Ovary (tissue), 9 donors: Measurements from ENCODE around the gene KCNJ12. TPM values are rescaled to one million over a fixed set of nuclear protein-coding genes. Genes with fewer than 3 reads are reported as not detected.

Experiments
- DNase-seq, 5 donors: peaks; one replicate each; pipeline ENCODE4 v3.0.0-alpha.2; 2019 to 2020
- H3K27ac ChIP-seq, 2 donors: fragments of 200-600 bp; one replicate each; pipeline versions ENCODE4 v1.5.1 to v1.8.0; 2019 to 2022
- H3K27me3 ChIP-seq: fragments of 200-600 bp; one replicate; pipeline ENCODE4 v1.8.0; 2022
- H3K36me3 ChIP-seq: fragments of 200-600 bp; sonication (generic); one replicate; pipeline ENCODE4 v1.5.1; 2019
- H3K4me1 ChIP-seq: one replicate; pipeline ENCODE4 v1.8.1; 2013; ENCODE audit warnings: mild to moderate bottlenecking, moderate library complexity; ENCODE audit not compliant: insufficient read depth
- H3K4me3 ChIP-seq: fragments of 200-600 bp; sonication (generic); one replicate; pipeline ENCODE4 v1.5.1; 2017
- H3K9me3 ChIP-seq, 2 donors: fragments of 200-600 bp in 1 of 2; sonication (generic) in 1 of 2; one replicate each; pipeline versions ENCODE4 v1.5.1 to v1.8.1; 2013 to 2019; ENCODE audit warnings: mild to moderate bottlenecking in 1 of 2, moderate library complexity in 1 of 2
- EP300 ChIP-seq: sonication (generic); formaldehyde crosslinking; IDR thresholded peaks from one replicate; pipeline ENCODE4 v1.6.1; 2017; ENCODE audit warnings: antibody characterized with exemption
- POLR2A ChIP-seq: fragments of 450-650 bp; IDR thresholded peaks from one replicate; pipeline ENCODE4 v1.6.1; 2017; ENCODE audit warnings: antibody characterized with exemption, mild to moderate bottlenecking, moderate library complexity
- WGBS, 3 donors: extraction: QIAGEN DNeasy Blood & Tissue Kit in 1 of 3; methylation state at CpG; one replicate each; pipeline versions ENCODE4 v1.1.5 to v1.1.7; 2013 to 2017; 5-methylcytosine and 5-hydroxymethylcytosine counted together
- intact Hi-C, 4 donors: fragments of 100-400 bp; cut with DNase I; formaldehyde crosslinking; loops; one replicate each; pipeline versions ENCODE4 v1.11.0 to v1.15.1; 2022 to 2023
- polyA plus RNA-seq, 2 donors: library from polyadenylated mRNA; stranded (reverse); fragments of 200-250 nt in 1 of 2; fragments of 350-450 nt in 1 of 2; fragmentation: Illumina TruSeq in 1 of 2; extraction: RNeasy Lipid Tissue Mini Kit (QIAGEN cat#74804) in 1 of 2; gene quantifications; one replicate each; pipeline ENCODE4 v1.2.3, GENCODE V29; 2013 to 2014
- total RNA-seq, 7 donors: library from RNA; depleted of rRNA in 2 of 7; stranded (reverse); fragments of >200 nt in 2 of 7; fragmentation: NEBNext Ultra II Directional in 3 of 7; extraction: Animal tissue kit (Norgen Biotek cat#: 25700) in 3 of 7; gene quantifications; one replicate each; pipeline versions ENCODE4 v1.1.0 to v1.2.4, GENCODE V29; 2016 to 2023
- TF ChIP-seq, protein P1 (sequence below), 3 donors: fragments of 450-650 bp in 2 of 3; fragments of 200-600 bp in 1 of 3; IDR thresholded peaks; one replicate each; pipeline versions ENCODE4 v1.5.1 to v1.8.0; 2016 to 2022; ENCODE audit warnings: antibody characterized with exemption in 3 of 3, mild to moderate bottlenecking in 1 of 3
- donor health status: DM: no; HTN: no; CAD: no; lungs with moderate emphysema.
- donor health status: DM: no; HTN: no; CAD: no.
- donor health status: Bipolar disorder and iron deficiency.
- donor health status: DM: yes; HTN: yes; CAD: no.
- donor health status: DM: no; HTN: no; CAD: no.
- donor health status: DM: yes; HTN: yes; CAD: no.

The KCNJ12 gene
- total and polyA plus RNA-seq, 9 donors: 0.12 to 1.9 (median 0.46) TPM

DNA sequence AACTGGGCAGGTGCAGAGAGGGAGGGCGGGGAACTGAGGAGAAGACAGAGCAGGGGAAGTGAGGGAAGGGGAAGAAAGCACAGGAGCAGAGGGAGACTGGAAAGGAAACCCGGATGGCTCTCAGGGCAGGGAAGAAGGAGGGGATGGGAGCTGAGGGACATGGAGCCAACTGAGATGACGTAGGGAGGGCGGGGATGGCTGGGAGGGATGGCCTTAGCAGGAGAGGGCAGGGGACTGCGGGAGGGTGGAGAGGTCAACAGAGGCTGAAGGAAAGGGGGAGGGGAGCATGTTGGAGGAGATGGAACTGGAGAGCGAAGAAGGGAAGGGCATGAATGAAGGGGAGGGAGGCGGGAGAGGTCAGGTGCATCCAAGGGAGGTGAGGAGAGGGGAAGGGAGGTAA lies 81.9 kb downstream of the KCNJ12 start:
- no peak for DNase-seq

GRCh38 chr17:21459536-21459935 lies 83.4 kb downstream of the KCNJ12 start:
- intact Hi-C loops: loop anchor here in 2 of 4 donors (5.0 to 10.0 kb wide), 2 partner anchors 53 to 145 kb away; no protein-coding TSS in a partner anchor
- no peak overlapping the region for H3K27ac ChIP-seq
- H3K9me3 ChIP-seq: no peaks in the 10 kb centered on the region
- no peaks in the 10 kb centered on the region for H3K27me3 ChIP-seq
- 77 to 81% (median 79%) methylated on average over 8 of the region's 8 CpGs for WGBS, 3 donors
- no peak overlapping the region for H3K4me3 ChIP-seq
- TF ChIP-seq, protein P1, sequence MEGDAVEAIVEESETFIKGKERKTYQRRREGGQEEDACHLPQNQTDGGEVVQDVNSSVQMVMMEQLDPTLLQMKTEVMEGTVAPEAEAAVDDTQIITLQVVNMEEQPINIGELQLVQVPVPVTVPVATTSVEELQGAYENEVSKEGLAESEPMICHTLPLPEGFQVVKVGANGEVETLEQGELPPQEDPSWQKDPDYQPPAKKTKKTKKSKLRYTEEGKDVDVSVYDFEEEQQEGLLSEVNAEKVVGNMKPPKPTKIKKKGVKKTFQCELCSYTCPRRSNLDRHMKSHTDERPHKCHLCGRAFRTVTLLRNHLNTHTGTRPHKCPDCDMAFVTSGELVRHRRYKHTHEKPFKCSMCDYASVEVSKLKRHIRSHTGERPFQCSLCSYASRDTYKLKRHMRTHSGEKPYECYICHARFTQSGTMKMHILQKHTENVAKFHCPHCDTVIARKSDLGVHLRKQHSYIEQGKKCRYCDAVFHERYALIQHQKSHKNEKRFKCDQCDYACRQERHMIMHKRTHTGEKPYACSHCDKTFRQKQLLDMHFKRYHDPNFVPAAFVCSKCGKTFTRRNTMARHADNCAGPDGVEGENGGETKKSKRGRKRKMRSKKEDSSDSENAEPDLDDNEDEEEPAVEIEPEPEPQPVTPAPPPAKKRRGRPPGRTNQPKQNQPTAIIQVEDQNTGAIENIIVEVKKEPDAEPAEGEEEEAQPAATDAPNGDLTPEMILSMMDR (IDR thresholded peaks at IDR 0.05): no peak
- TF ChIP-seq EP300 (no peak), POLR2A (no peak)
- no peaks in the 10 kb centered on the region for H3K4me1 ChIP-seq
- H3K36me3 ChIP-seq: no peaks in the 10 kb centered on the region
- no peak for DNase-seq

More for the DNA sequence above, 81.9 kb downstream of the KCNJ12 start:
- Histone ChIP-seq H3K9me3 (no peaks in the 10 kb centered on the region), H3K27ac (no peak overlapping the region), H3K27me3 (no peaks in the 10 kb centered on the region), H3K4me3 (no peak overlapping the region), H3K4me1 (no peaks in the 10 kb centered on the region), H3K36me3 (no peaks in the 10 kb centered on the region)
- intact Hi-C loops: loop anchor here in 2 of 4 donors (5.0 to 10.0 kb wide), 2 partner anchors 54 to 143 kb away; no protein-coding TSS in a partner anchor
- TF ChIP-seq EP300 (no peak), POLR2A (no peak)
- TF ChIP-seq, protein P1 (IDR thresholded peaks at IDR 0.05): no peak
- WGBS, 3 donors: 30 to 42% (median 40%) methylated on average over 7 of the region's 7 CpGs

DNA sequence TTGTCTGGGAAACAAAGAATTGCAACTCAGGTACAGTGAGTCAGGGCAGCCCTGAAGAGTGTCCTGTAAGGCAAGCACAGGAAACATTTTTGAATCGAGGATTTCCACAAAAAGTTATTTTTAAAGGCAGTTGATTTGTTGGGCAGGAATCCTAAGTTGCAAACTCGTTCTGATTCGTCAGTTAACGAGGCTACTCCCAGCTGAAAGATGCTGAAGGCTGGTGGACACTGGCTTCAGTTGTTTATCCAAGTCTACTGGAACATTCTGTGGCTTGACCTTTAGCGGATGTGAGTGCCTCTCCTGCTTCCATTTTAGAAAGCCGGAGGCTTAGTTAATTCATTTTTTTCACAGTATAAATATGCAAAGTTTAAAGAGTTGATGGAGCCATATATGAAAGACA lies 84.2 kb downstream of the KCNJ12 start:
- no peak overlapping the region for H3K4me3 ChIP-seq
- no peak for DNase-seq
- WGBS, 3 donors: 19 to 24% (median 19%) methylated on average over 6 of the region's 6 CpGs
- no peak for TF ChIP-seq POLR2A
- TF ChIP-seq, protein P1 (IDR thresholded peaks at IDR 0.05): no peak
- no peaks in the 10 kb centered on the region for H3K4me1 ChIP-seq
- no peak overlapping the region for H3K27ac ChIP-seq
- H3K9me3 ChIP-seq: no peaks in the 10 kb centered on the region
- intact Hi-C loops: no loop called here
- H3K27me3 ChIP-seq: no peaks in the 10 kb centered on the region
- no peaks in the 10 kb centered on the region for H3K36me3 ChIP-seq

- no peak overlapping the region for H3K27ac ChIP-seq
- no peak for DNase-seq
- no peaks in the 10 kb centered on the region for H3K9me3 ChIP-seq
- H3K4me1 ChIP-seq: no peaks in the 10 kb centered on the region
- WGBS, 3 donors: 89 to 90% (median 89%) methylated on average over 8 of the region's 8 CpGs
- no peak overlapping the region for H3K4me3 ChIP-seq
- intact Hi-C loops: no loop called here
- no peak for TF ChIP-seq EP300
- no peaks in the 10 kb centered on the region for H3K36me3 ChIP-seq
- no peaks in the 10 kb centered on the region for H3K27me3 ChIP-seq
Measured at GRCh38 chr17:21462237-21462636, 86.1 kb downstream of the KCNJ12 start.

DNA sequence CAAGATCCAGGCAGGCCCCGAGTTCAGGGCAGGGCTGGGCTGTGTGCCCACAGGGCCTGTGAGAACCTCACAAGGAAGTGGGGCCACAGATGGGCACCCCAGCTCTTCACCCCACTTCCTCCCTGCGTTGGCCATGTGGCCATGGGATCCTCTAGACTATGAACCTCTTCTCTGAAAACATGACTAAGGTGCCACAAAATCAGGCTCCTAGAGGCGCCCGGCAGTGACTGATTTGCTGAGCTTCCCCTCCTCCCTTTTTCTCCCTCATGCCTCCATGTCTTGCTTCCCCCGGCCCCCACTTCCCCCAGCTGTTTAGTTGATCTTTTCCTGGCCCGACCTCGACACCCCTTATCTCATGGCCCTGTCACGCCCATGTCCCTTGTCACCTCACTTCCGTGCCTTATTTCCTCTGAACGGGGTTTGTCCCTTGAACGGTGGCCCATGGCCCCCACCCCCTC lies 87.1 kb downstream of the KCNJ12 start:
- Histone ChIP-seq H3K9me3 (no peaks in the 10 kb centered on the region), H3K36me3 (no peaks in the 10 kb centered on the region), H3K27me3 (no peaks in the 10 kb centered on the region), H3K4me3 (no peak overlapping the region), H3K27ac (no peak overlapping the region), H3K4me1 (no peaks in the 10 kb centered on the region)
- intact Hi-C loops: no loop called here
- 42 to 59% (median 48%) methylated on average over 11 of the region's 11 CpGs for WGBS, 3 donors
- no peak for DNase-seq
- no peak for TF ChIP-seq EP300
- TF ChIP-seq, protein P1 (IDR thresholded peaks at IDR 0.05): no peak
- no peak for TF ChIP-seq POLR2A
